ENCODE measurements around the gene IL4I1. TPM values are rescaled to one million over a fixed set of nuclear protein-coding genes. Genes with fewer than 3 reads are reported as not detected.

IL4I1 gene
- total RNA-seq, 1 experiment from 2014 or later = 0.71 TPM

DNA sequence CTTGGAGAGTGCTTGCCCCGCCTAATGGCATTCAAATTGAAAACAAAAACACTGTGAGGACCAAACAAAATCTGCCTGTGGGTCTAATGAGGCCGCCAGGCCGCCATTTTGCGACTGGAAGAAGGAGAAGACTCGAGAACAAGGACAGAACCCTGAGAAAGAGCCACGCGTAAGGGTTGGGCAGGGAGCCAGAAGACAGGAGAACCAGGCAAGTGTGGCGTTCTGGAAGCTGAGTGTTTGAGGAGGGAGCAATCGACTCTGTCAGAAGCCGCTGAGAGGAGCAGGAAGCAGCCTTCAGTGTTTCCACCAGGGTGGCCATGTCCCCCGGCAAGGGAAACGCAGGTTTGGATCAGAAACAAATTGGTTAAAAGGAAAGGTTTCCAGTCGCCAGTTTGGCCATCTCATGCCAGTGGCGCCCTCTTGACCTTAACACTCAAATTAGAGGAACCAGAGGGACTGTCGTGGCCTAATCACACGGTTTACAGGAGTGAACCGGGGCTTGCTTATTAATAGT lies 55.9 kb downstream of the IL4I1 start:
- Histone ChIP-seq H3K9ac (ENCODE audit: low read length) (no peak overlapping the region), H3K36me3 (ENCODE audit: control insufficient read depth in 1 of 2, insufficient read depth in 2 of 2, low read length in 2 of 2) (peaks cover 22 to 23% of the 10 kb centered on the region in 2 experiments)
- POLR2A ChIA-PET = no interaction called here

GRCh38 chr19:49840321-49840720 lies 56.4 kb downstream of the IL4I1 start:
- H2AFZ ChIP-seq (ENCODE audit: low read depth, low read length, poor library complexity, severe bottlenecking) = no peak overlapping the region
- ATAC-seq = no peak
- H3K79me2 ChIP-seq (ENCODE audit: insufficient read depth, low read length) = no peaks in the 10 kb centered on the region
- intact Hi-C loops (cut with micrococcal nuclease) = no loop called here
- H3K4me1 ChIP-seq (ENCODE audit: control insufficient read depth in 1 of 2, insufficient read depth in 2 of 2, low read length in 2 of 2) = no peaks in the 10 kb centered on the region
- CTCF ChIA-PET = no interaction called here
- H3K9ac ChIP-seq (ENCODE audit: low read length) = no peak overlapping the region
- H4K20me1 ChIP-seq (ENCODE audit: insufficient read depth) = no peaks in the 10 kb centered on the region
- H3K4me2 ChIP-seq (ENCODE audit: low read length) = no peak overlapping the region
- POLR2A ChIA-PET = no interaction called here
- no peak overlapping the region for H3K4me3 ChIP-seq (replicated peaks in 1 of 2; ENCODE audit: low read depth in 1 of 2, low read length in 2 of 2)
- TF ChIP-seq SRF (IDR thresholded peaks at IDR 0.05; ENCODE audit: low read depth) = no peak
- peaks cover 22 to 24% of the 10 kb centered on the region in 2 experiments for H3K36me3 ChIP-seq (ENCODE audit: control insufficient read depth in 1 of 2, insufficient read depth in 2 of 2, low read length in 2 of 2)
- no peaks in the 10 kb centered on the region for H3K9me2 ChIP-seq (ENCODE audit: insufficient read depth)
- H3K9me3 ChIP-seq (ENCODE audit: control insufficient read depth in 1 of 2, insufficient read depth in 1 of 2, low read depth in 1 of 2, low read length in 2 of 2) = no peaks in the 10 kb centered on the region
- BruUV-seq (replicated peaks) = no TSS peak
- RAD21 ChIA-PET (ENCODE audit: low non-redundant PET in 1 of 2, low total read pairs in 2 of 2, uncharacterized antibody in 2 of 2, unreplicated experiment in 2 of 2) = no interaction called here
- H3K27ac ChIP-seq (ENCODE audit: low read depth, low read length) = no peak overlapping the region
- no peak for DNase-seq (ENCODE audit: low read depth, low spot score)
- H3K27me3 ChIP-seq (ENCODE audit: insufficient read depth, low read length) = no peaks in the 10 kb centered on the region

More for the DNA sequence above, 55.9 kb downstream of the IL4I1 start:
- Histone ChIP-seq H3K79me2 (ENCODE audit: insufficient read depth, low read length) (no peaks in the 10 kb centered on the region), H3K9me3 (ENCODE audit: control insufficient read depth in 1 of 2, insufficient read depth in 1 of 2, low read depth in 1 of 2, low read length in 2 of 2) (no peaks in the 10 kb centered on the region), H3K9me2 (ENCODE audit: insufficient read depth) (no peaks in the 10 kb centered on the region), H3K27ac (ENCODE audit: low read depth, low read length) (no peak overlapping the region), H3K4me3 (replicated peaks in 1 of 2; ENCODE audit: low read depth in 1 of 2, low read length in 2 of 2) (no peak overlapping the region), H3K27me3 (ENCODE audit: insufficient read depth, low read length) (no peaks in the 10 kb centered on the region), H3K4me1 (ENCODE audit: control insufficient read depth in 1 of 2, insufficient read depth in 2 of 2, low read length in 2 of 2) (no peaks in the 10 kb centered on the region), H3K4me2 (ENCODE audit: low read length) (no peak overlapping the region), H2AFZ (ENCODE audit: low read depth, low read length, poor library complexity, severe bottlenecking) (no peak overlapping the region), H4K20me1 (ENCODE audit: insufficient read depth) (no peaks in the 10 kb centered on the region)
- no TSS peak for BruUV-seq (replicated peaks)
- no peak for ATAC-seq
- TF ChIP-seq FOSL1 (IDR thresholded peaks at IDR 0.05; ENCODE audit: low read depth) = no peak
- TF ChIP-seq EGR1 (IDR thresholded peaks at IDR 0.05; ENCODE audit: low read depth) = no peak
- TF ChIP-seq SP1 (IDR thresholded peaks at IDR 0.05; ENCODE audit: low read depth) = no peak
- no peak for TF ChIP-seq SIN3A (IDR thresholded peaks at IDR 0.05; ENCODE audit: low read depth)
- no peak for TF ChIP-seq EZH2phosphoT487 (IDR thresholded peaks at IDR 0.05; ENCODE audit: borderline replicate concordance)
- no peak for TF ChIP-seq ZFX (IDR thresholded peaks at IDR 0.05)
- no peak for DNase-seq (ENCODE audit: low read depth, low spot score)
- RAD21 ChIA-PET (ENCODE audit: low non-redundant PET in 1 of 2, low total read pairs in 2 of 2, uncharacterized antibody in 2 of 2, unreplicated experiment in 2 of 2) = no interaction called here
- CTCF ChIA-PET = no interaction called here
- intact Hi-C loops (cut with micrococcal nuclease) = no loop called here
